ENCODE measurements around the gene NFKBIB. TPM values are rescaled to one million over a fixed set of nuclear protein-coding genes. Genes with fewer than 3 reads are reported as not detected.
"Not testable (repeated sequence)": the region's sequence is repeated elsewhere in the genome, so short reads cannot be mapped to it uniquely, and the experiment has no call there.

The NFKBIB gene
- total RNA-seq, 1 donor: 12.7 TPM

DNA sequence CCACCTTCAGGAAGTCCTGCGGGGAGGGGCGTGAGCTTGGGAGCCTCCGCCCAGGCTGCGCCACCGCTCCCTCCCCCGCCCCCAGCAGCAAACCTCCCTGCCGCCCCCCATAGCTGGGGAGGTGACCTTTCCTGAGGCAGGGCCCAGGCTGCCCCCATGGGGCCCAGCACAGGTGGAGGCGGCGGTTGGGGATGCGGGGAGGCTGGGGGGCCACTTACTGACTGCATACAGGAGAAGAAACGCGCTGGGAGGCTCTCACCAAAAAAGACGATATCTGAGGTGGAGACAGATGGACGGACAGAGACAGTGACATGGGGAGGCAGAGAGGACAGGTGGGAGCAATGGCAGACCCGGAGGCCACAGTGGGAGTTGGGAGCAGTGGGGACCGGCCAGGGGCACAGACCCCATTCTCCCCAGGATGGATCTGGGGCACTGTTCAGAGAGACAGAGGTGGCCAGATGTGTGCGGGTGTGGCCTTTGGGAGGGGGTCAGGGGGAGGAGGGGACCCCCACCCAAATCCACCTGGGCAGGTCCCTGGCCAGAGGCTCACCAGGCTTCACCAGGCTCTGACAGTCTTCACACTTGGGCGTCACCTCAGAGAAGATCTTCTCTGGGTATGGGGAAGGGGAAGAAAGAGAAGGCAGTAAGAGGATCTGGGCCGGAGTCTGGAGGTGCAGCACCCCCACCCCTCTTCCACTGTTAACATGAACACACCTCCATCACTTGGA, 18.7 kb upstream of the NFKBIB start:
- no peak overlapping the region for H3K4me3 ChIP-seq (ENCODE audit: insufficient read depth, low read length)
- TF ChIP-seq, protein P1, sequence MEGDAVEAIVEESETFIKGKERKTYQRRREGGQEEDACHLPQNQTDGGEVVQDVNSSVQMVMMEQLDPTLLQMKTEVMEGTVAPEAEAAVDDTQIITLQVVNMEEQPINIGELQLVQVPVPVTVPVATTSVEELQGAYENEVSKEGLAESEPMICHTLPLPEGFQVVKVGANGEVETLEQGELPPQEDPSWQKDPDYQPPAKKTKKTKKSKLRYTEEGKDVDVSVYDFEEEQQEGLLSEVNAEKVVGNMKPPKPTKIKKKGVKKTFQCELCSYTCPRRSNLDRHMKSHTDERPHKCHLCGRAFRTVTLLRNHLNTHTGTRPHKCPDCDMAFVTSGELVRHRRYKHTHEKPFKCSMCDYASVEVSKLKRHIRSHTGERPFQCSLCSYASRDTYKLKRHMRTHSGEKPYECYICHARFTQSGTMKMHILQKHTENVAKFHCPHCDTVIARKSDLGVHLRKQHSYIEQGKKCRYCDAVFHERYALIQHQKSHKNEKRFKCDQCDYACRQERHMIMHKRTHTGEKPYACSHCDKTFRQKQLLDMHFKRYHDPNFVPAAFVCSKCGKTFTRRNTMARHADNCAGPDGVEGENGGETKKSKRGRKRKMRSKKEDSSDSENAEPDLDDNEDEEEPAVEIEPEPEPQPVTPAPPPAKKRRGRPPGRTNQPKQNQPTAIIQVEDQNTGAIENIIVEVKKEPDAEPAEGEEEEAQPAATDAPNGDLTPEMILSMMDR (IDR thresholded peaks at IDR 0.05; ENCODE audit: extremely low read depth, low read depth, low read length): no peak
- H3K4me1 ChIP-seq (ENCODE audit: insufficient read depth, low read length): no peaks in the 10 kb centered on the region
- no peak overlapping the region for H2AFZ ChIP-seq (ENCODE audit: low read length)
- no peaks in the 10 kb centered on the region for H4K20me1 ChIP-seq (ENCODE audit: insufficient read depth, low read length)
- no peaks in the 10 kb centered on the region for H3K27me3 ChIP-seq (ENCODE audit: insufficient read depth, low read length)
- H3K36me3 ChIP-seq (ENCODE audit: insufficient read depth, low read length): no peaks in the 10 kb centered on the region
- no peaks in the 10 kb centered on the region for H3K79me2 ChIP-seq (ENCODE audit: insufficient read depth, low read length)
- H3K4me2 ChIP-seq (ENCODE audit: insufficient read depth, low read length): no peak overlapping the region
- no peaks in the 10 kb centered on the region for H3K9me3 ChIP-seq (ENCODE audit: low read depth, low read length)
- H3K27ac ChIP-seq (ENCODE audit: low read depth, low read length): no peak overlapping the region
- DNase-seq (ENCODE audit: insufficient read length, low spot score, missing footprints): peak; percentile 42

DNA sequence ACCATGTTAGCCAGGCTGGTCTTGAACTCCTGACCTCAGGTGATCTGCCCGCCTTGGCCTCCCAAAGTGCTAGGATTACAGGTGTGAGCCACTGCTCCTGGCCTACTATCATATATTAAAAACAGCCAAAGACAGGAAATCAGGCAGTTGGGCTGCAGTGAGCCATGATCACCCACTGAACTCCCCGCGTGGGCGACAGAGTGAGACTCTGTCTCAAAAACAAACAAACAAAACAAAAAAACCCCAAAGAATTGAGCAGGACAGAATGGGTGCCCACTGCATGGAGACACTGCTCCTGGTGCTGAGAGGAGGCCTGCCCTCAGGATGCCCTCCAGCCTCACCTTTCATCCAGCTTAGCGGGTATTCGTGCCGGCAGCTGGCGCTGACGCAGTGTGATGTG, 16.5 kb upstream of the NFKBIB start:
- no peak for DNase-seq (ENCODE audit: insufficient read length, low spot score, missing footprints)

DNA sequence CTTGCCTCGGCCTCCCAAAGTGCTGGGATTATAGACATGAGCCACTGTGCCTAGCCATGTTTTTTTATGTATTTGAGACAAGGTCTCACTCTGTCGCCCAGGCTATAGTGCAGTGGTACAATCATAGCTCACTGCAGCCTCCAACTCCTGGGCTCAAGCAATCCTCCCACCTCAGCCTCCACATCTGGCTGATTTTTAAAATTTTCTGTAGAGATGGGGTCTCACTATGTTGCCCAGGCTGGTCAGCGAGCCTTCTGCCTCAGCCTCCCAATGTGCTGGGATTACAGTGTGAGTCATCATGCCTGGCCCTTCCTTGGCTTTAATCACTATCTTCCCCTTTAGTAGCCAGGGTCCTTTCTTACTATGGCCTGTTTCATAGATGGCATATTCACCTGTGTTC, 15.1 kb upstream of the NFKBIB start:
- H3K9me3 ChIP-seq (ENCODE audit: low read depth, low read length); H3K27ac ChIP-seq (ENCODE audit: low read depth, low read length): not testable (repeated sequence)

More for the DNA sequence above, 16.5 kb upstream of the NFKBIB start:
- no peak overlapping the region for H2AFZ ChIP-seq (ENCODE audit: low read length)
- no peak overlapping the region for H3K27ac ChIP-seq (ENCODE audit: low read depth, low read length)
- no peaks in the 10 kb centered on the region for H3K4me1 ChIP-seq (ENCODE audit: insufficient read depth, low read length)
- no peaks in the 10 kb centered on the region for H3K9me3 ChIP-seq (ENCODE audit: low read depth, low read length)
- no peaks in the 10 kb centered on the region for H4K20me1 ChIP-seq (ENCODE audit: insufficient read depth, low read length)
- TF ChIP-seq, protein P1 (IDR thresholded peaks at IDR 0.05; ENCODE audit: extremely low read depth, low read depth, low read length): no peak
- no peak overlapping the region for H3K4me2 ChIP-seq (ENCODE audit: insufficient read depth, low read length)
- H3K36me3 ChIP-seq (ENCODE audit: insufficient read depth, low read length): no peaks in the 10 kb centered on the region
- H3K79me2 ChIP-seq (ENCODE audit: insufficient read depth, low read length): no peaks in the 10 kb centered on the region
- no peaks in the 10 kb centered on the region for H3K27me3 ChIP-seq (ENCODE audit: insufficient read depth, low read length)
- no peak overlapping the region for H3K4me3 ChIP-seq (ENCODE audit: insufficient read depth, low read length)

GRCh38 chr19:38888876-38889275, 10.9 kb upstream of the NFKBIB start:
- H3K27ac ChIP-seq (ENCODE audit: low read depth, low read length): no peak overlapping the region
- no peaks in the 10 kb centered on the region for H3K9me3 ChIP-seq (ENCODE audit: low read depth, low read length)
- H2AFZ ChIP-seq (ENCODE audit: low read length): no peak overlapping the region
- peaks cover 7% of the 10 kb centered on the region for H3K36me3 ChIP-seq (ENCODE audit: insufficient read depth, low read length)
- H3K27me3 ChIP-seq (ENCODE audit: insufficient read depth, low read length): no peaks in the 10 kb centered on the region
- H3K4me1 ChIP-seq (ENCODE audit: insufficient read depth, low read length): no peaks in the 10 kb centered on the region
- H4K20me1 ChIP-seq (ENCODE audit: insufficient read depth, low read length): no peaks in the 10 kb centered on the region
- DNase-seq (ENCODE audit: insufficient read length, low spot score, missing footprints): no peak
- no peaks in the 10 kb centered on the region for H3K79me2 ChIP-seq (ENCODE audit: insufficient read depth, low read length)
- TF ChIP-seq, protein P1 (IDR thresholded peaks at IDR 0.05; ENCODE audit: extremely low read depth, low read depth, low read length): no peak
- no peak overlapping the region for H3K4me2 ChIP-seq (ENCODE audit: insufficient read depth, low read length)
- H3K4me3 ChIP-seq (ENCODE audit: insufficient read depth, low read length): no peak overlapping the region

More for the DNA sequence above, 15.1 kb upstream of the NFKBIB start:
- not testable (repeated sequence) for H4K20me1 ChIP-seq (ENCODE audit: insufficient read depth, low read length); DNase-seq (ENCODE audit: insufficient read length, low spot score, missing footprints); H3K4me2 ChIP-seq (ENCODE audit: insufficient read depth, low read length); H3K79me2 ChIP-seq (ENCODE audit: insufficient read depth, low read length); H3K4me1 ChIP-seq (ENCODE audit: insufficient read depth, low read length); H3K27me3 ChIP-seq (ENCODE audit: insufficient read depth, low read length); H3K36me3 ChIP-seq (ENCODE audit: insufficient read depth, low read length); H3K4me3 ChIP-seq (ENCODE audit: insufficient read depth, low read length); H2AFZ ChIP-seq (ENCODE audit: low read length)

Measured in osteoblast (primary cell).